ENCODE measurements around the gene COL11A2.

- TF ChIP-seq, protein P1, sequence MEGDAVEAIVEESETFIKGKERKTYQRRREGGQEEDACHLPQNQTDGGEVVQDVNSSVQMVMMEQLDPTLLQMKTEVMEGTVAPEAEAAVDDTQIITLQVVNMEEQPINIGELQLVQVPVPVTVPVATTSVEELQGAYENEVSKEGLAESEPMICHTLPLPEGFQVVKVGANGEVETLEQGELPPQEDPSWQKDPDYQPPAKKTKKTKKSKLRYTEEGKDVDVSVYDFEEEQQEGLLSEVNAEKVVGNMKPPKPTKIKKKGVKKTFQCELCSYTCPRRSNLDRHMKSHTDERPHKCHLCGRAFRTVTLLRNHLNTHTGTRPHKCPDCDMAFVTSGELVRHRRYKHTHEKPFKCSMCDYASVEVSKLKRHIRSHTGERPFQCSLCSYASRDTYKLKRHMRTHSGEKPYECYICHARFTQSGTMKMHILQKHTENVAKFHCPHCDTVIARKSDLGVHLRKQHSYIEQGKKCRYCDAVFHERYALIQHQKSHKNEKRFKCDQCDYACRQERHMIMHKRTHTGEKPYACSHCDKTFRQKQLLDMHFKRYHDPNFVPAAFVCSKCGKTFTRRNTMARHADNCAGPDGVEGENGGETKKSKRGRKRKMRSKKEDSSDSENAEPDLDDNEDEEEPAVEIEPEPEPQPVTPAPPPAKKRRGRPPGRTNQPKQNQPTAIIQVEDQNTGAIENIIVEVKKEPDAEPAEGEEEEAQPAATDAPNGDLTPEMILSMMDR (IDR thresholded peaks at IDR 0.05) = no peak
- TF ChIP-seq POLR2AphosphoS5 (IDR thresholded peaks at IDR 0.05) = no peak
Observed at GRCh38 chr6:33185654-33186187, 6.5 kb downstream of the COL11A2 start.
